ENCODE results near the gene IL19. TPM values are rescaled to one million over a fixed set of nuclear protein-coding genes. Genes with fewer than 3 reads are reported as not detected.

The IL19 gene
- total RNA-seq, 4 donors from 2014 or later: not detected

GRCh38 chr1:206823727-206824126 is 53.2 kb downstream of the IL19 start:
- DNase-seq (ENCODE audit: extremely low spot score): no peak
- 41% methylated on average over 5 of the region's 5 CpGs for WGBS
- intact Hi-C loops (cut with DNase I): no loop called here

GRCh38 chr1:206824331-206824730 is 53.8 kb downstream of the IL19 start:
- intact Hi-C loops (cut with DNase I): no loop called here
- no peak for DNase-seq (ENCODE audit: extremely low spot score)
- H3K4me1 ChIP-seq: peaks cover 0 to 19% (median 16%) of the 10 kb centered on the region in 4 donors
- TF ChIP-seq POLR2AphosphoS5 (IDR thresholded peaks at IDR 0.05) (no peak), POLR2A (IDR thresholded peaks at IDR 0.05; ENCODE audit: low read depth) (no peak)
- TF ChIP-seq, protein P1, sequence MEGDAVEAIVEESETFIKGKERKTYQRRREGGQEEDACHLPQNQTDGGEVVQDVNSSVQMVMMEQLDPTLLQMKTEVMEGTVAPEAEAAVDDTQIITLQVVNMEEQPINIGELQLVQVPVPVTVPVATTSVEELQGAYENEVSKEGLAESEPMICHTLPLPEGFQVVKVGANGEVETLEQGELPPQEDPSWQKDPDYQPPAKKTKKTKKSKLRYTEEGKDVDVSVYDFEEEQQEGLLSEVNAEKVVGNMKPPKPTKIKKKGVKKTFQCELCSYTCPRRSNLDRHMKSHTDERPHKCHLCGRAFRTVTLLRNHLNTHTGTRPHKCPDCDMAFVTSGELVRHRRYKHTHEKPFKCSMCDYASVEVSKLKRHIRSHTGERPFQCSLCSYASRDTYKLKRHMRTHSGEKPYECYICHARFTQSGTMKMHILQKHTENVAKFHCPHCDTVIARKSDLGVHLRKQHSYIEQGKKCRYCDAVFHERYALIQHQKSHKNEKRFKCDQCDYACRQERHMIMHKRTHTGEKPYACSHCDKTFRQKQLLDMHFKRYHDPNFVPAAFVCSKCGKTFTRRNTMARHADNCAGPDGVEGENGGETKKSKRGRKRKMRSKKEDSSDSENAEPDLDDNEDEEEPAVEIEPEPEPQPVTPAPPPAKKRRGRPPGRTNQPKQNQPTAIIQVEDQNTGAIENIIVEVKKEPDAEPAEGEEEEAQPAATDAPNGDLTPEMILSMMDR (IDR thresholded peaks at IDR 0.05): no peak
- H3K27me3 ChIP-seq: no peaks in the 10 kb centered on the region
- no peaks in the 10 kb centered on the region for H3K9me3 ChIP-seq
- H3K27ac ChIP-seq (replicated peaks in 1 of 4): peak overlapping the region in 2 of 4 donors; percentile 33 to 76
- no peak overlapping the region for H3K4me3 ChIP-seq
- no peaks in the 10 kb centered on the region for H3K36me3 ChIP-seq
- WGBS: 68% methylated on average over 3 of the region's 3 CpGs

More at GRCh38 chr1:206823727-206824126, 53.2 kb downstream of the IL19 start:
- no peak overlapping the region for H3K4me3 ChIP-seq
- TF ChIP-seq EP300 (IDR thresholded peaks at IDR 0.05): no peak
- no peak for TF ChIP-seq POLR2A (IDR thresholded peaks at IDR 0.05; ENCODE audit: low read depth)
- TF ChIP-seq, protein P1 (IDR thresholded peaks at IDR 0.05): no peak
- TF ChIP-seq POLR2AphosphoS5 (IDR thresholded peaks at IDR 0.05): peak; percentile 45 to 70
- peak overlapping the region in 2 of 4 donors; percentile 49 to 76 for H3K27ac ChIP-seq (replicated peaks in 1 of 4)
- no peaks in the 10 kb centered on the region for H3K36me3 ChIP-seq
- H3K27me3 ChIP-seq: no peaks in the 10 kb centered on the region
- no peaks in the 10 kb centered on the region for H3K9me3 ChIP-seq
- H3K4me1 ChIP-seq: peaks cover 0 to 19% (median 16%) of the 10 kb centered on the region in 4 donors

GRCh38 chr1:206826394-206826793 is 55.8 kb downstream of the IL19 start:
- no peaks in the 10 kb centered on the region for H3K9me3 ChIP-seq
- no peak for DNase-seq (ENCODE audit: extremely low spot score)
- 67% methylated on average over 4 of the region's 4 CpGs for WGBS
- H3K27ac ChIP-seq (replicated peaks in 1 of 4): no peak overlapping the region
- peaks cover 0 to 19% (median 16%) of the 10 kb centered on the region in 4 donors for H3K4me1 ChIP-seq
- TF ChIP-seq EP300 (IDR thresholded peaks at IDR 0.05): no peak
- TF ChIP-seq, protein P1 (IDR thresholded peaks at IDR 0.05): no peak
- TF ChIP-seq POLR2A (IDR thresholded peaks at IDR 0.05; ENCODE audit: low read depth): no peak
- TF ChIP-seq POLR2AphosphoS5 (IDR thresholded peaks at IDR 0.05): no peak
- no peaks in the 10 kb centered on the region for H3K27me3 ChIP-seq
- intact Hi-C loops (cut with DNase I): no loop called here
- H3K36me3 ChIP-seq: no peaks in the 10 kb centered on the region
- no peak overlapping the region for H3K4me3 ChIP-seq

GRCh38 chr1:206828061-206828460 is 57.5 kb downstream of the IL19 start:
- Histone ChIP-seq H3K4me3 (no peak overlapping the region), H3K36me3 (no peaks in the 10 kb centered on the region), H3K27ac (replicated peaks in 1 of 4) (no peak overlapping the region), H3K9me3 (no peaks in the 10 kb centered on the region), H3K4me1 (peaks cover 0 to 17% (median 16%) of the 10 kb centered on the region in 4 donors), H3K27me3 (no peaks in the 10 kb centered on the region)
- intact Hi-C loops (cut with DNase I): no loop called here
- TF ChIP-seq POLR2AphosphoS5 (IDR thresholded peaks at IDR 0.05) (no peak), POLR2A (IDR thresholded peaks at IDR 0.05; ENCODE audit: low read depth) (no peak)
- DNase-seq (ENCODE audit: extremely low spot score): peak; percentile 19
- WGBS: 73% methylated on average over 1 of the region's 1 CpG

DNA sequence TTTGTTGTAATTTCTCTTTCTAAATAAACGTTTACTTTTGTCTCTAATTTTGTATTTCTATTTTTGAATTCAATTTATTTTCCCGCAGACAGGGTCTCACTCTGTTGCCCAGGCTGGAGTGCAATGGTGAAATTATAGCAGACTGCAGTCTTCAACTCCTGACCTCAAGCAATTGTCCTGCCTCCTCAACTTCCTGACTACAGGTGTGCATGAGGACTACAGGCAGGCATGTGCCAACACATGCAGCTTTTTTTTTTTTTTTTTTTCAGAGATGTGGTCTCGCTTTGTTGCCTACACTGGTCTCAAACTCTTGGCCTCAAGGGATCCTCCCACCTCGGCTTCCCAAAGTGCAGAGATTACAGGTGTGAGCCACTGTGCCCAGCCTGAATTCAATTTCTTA is 58.2 kb downstream of the IL19 start:
- Histone ChIP-seq H3K9me3 (no peaks in the 10 kb centered on the region), H3K4me3 (no peak overlapping the region), H3K27ac (replicated peaks in 1 of 4) (no peak overlapping the region), H3K27me3 (no peaks in the 10 kb centered on the region), H3K4me1 (peaks cover 0 to 14% (median 10%) of the 10 kb centered on the region in 4 donors), H3K36me3 (no peaks in the 10 kb centered on the region)
- 84% methylated on average over 4 of the region's 4 CpGs for WGBS
- TF ChIP-seq EP300 (IDR thresholded peaks at IDR 0.05) (no peak), POLR2A (IDR thresholded peaks at IDR 0.05; ENCODE audit: low read depth) (no peak), POLR2AphosphoS5 (IDR thresholded peaks at IDR 0.05) (no peak)
- TF ChIP-seq, protein P1 (IDR thresholded peaks at IDR 0.05): no peak
- DNase-seq (ENCODE audit: extremely low spot score): peak; percentile 34
- intact Hi-C loops (cut with DNase I): no loop called here

Measured in esophagus muscularis mucosa (tissue), 4 donors.